ENCODE results near the gene LIN37.

LIN37 gene

DNA sequence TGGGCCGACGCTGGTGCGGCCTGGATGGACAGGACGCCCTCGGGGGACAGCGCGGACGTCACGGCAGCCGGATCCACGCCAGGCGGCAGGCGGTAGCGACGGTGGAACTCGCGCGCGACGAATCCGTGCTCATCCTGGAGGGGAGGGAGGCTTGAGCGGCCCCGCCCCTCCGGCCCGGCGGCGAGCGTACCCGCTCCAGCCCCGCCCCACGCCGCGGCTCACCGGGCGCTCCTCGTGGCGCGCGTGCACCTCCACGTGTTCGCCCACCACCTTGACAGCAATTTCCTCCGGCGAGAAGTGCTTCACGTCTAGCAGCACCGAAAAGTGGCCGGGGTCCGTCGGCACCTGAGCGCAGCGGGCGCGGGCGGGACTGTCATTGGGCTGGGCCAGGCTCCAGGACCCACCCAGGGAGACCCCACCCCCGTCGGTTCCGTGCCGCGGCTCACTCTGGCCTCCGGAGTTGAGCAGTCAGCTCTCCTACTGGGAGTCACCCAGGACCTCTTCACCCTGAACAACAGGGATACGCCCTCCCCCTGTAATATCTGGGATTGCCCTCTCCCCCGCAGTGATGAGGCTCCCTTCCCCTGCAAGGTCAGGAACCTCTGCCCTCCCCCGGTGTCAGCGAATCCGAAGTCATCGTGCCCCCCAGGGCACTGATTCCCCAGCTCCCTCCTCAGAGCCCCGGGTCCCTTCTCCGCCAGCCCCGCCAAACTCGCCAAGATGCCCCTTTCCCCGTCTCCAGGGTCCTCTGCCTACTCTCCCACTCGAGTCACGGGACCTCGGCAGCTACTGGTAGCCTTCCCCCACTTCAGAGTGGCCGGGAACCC is 7.4 kb downstream of the LIN37 start:
- FAIRE-seq = no peak
- no peak for DNase-seq (ENCODE audit: insufficient read length, low spot score)

DNA sequence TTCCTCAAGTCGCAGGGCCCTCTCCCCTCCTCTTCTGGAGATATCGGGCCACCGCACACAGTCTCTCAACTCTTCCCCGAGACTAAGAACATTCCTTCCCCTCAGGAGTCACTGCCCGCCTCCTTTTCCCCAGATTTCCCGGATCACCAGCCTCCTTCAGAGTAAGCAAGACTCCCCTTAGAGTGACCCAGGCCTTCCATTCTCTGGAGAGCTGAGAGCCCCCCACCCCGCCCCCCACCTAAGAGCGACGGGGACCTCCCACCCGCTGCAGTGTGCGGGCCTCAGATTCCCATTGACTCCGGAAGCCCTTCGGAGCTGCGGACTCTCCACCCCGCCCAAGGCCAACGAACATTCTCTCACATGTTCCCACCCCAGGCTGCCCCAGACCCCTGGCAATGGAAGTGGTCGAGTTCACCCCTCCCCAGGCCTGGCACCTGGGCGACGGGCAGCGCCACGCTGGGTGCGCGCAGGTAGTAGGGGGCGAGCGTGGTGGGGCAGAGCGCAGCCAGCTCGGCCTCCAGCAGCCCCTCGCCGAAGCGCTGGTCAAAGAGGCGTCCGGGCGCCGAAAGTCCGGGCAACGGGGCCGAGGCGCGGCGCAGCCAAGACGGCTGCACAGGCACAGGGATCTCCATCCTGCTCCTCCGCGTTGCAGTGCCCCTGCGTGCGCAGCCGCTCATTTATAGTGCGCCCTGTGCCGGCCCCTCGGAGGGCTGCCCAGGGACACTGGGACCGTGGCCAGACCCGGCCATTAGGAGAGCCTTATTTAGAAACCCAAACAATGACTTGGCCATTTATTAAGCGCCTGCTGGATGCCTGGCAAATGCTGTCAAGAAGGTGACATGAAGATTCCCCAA is 8.2 kb downstream of the LIN37 start, which contains the start of gene HSPB6:
TSS of gene HSPB6 (minus strand) at position 653 of the 854 bp plus-strand sequence. CDS start at position 632, 21 bp downstream.
- DNase-seq (ENCODE audit: insufficient read length, low spot score) = no peak

More for the DNA sequence above, 7.4 kb downstream of the LIN37 start:
- TF ChIP-seq, protein P1, sequence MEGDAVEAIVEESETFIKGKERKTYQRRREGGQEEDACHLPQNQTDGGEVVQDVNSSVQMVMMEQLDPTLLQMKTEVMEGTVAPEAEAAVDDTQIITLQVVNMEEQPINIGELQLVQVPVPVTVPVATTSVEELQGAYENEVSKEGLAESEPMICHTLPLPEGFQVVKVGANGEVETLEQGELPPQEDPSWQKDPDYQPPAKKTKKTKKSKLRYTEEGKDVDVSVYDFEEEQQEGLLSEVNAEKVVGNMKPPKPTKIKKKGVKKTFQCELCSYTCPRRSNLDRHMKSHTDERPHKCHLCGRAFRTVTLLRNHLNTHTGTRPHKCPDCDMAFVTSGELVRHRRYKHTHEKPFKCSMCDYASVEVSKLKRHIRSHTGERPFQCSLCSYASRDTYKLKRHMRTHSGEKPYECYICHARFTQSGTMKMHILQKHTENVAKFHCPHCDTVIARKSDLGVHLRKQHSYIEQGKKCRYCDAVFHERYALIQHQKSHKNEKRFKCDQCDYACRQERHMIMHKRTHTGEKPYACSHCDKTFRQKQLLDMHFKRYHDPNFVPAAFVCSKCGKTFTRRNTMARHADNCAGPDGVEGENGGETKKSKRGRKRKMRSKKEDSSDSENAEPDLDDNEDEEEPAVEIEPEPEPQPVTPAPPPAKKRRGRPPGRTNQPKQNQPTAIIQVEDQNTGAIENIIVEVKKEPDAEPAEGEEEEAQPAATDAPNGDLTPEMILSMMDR (IDR thresholded peaks at IDR 0.05; ENCODE audit: insufficient read depth, missing control alignments) = no peak

DNA sequence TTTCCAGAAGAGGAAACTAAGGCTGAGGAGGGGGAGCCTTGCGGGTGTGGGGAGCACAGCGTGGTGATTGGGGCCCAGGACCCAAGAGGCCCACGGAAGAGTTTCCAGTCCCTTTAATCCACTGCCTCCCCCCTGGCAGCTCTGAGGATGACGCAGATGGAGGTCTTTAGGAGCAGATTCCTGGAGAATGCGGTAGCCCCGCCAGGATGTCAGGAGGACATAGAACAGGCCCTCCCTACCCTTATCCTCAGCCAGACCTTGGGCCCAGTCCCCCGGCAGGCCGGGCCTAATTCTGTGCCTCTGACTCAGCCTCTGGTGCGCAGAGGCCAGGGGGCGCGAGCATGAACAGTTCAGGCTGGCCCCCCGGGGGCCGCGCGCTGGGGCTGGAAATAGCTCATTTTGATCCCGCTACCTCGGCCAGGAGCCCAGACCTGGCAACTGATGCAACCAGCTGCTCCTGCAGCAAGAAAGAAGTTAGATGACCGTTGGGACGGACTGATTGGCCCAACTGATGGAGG is 8.9 kb downstream of the LIN37 start:
- FAIRE-seq = no peak
- TF ChIP-seq, protein P1 (IDR thresholded peaks at IDR 0.05; ENCODE audit: insufficient read depth, missing control alignments) = no peak
- DNase-seq (ENCODE audit: insufficient read length, low spot score) = no peak

More for the DNA sequence above, 8.2 kb downstream of the LIN37 start, which contains the start of gene HSPB6:
- FAIRE-seq = no peak
- TF ChIP-seq, protein P1 (IDR thresholded peaks at IDR 0.05; ENCODE audit: insufficient read depth, missing control alignments) = no peak

DNA sequence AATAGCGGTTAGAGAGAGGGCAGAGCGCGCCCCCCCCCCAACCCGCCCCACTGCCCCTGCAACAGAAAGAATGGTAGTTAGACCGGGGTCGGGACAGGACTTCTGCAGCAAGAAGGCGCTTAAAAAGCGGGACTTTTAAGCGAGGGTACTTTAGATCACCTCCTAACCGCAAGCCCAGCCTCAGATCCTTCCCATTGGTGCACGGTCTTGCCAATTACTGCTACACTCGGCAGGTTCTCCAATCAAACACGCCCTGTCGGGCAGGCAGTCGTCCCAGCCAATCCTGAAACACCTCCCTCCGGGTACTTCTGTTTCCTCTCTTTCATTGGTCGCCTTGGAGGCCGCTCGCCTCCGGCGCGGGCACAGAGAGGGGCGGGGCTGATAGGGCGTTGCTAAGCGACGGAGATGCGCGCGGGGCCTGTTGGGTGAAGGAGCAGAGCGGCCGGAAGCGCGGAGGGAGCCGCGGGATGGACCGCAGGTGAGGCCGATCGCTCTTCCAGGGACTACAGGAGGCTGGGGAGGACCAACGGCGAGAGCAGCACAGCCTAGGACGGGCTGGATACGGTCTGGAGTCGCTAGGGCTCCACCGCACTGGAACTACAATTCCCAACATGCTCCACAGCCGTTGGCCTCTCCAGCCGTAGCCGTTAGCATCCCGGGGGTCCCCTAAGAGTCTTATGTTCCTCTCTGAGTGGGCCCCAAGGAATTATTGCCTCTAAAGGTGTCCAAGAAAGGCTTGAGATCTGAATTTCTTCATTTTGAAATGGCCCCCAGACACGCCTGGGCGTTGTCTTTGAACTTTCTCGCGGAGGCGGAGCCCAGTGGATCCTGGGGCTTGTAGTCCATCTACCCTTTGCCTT is 9.6 kb downstream of the LIN37 start, which contains the start of gene PROSER3:
TSS of gene PROSER3 (plus strand) at position 428 of the 860 bp plus-strand sequence. CDS start at position 468, 40 bp downstream.
- DNase-seq (ENCODE audit: insufficient read length, low spot score) = peak; percentile 73
- FAIRE-seq = peak; percentile 44
- TF ChIP-seq, protein P1 (IDR thresholded peaks at IDR 0.05; ENCODE audit: insufficient read depth, missing control alignments) = no peak

DNA sequence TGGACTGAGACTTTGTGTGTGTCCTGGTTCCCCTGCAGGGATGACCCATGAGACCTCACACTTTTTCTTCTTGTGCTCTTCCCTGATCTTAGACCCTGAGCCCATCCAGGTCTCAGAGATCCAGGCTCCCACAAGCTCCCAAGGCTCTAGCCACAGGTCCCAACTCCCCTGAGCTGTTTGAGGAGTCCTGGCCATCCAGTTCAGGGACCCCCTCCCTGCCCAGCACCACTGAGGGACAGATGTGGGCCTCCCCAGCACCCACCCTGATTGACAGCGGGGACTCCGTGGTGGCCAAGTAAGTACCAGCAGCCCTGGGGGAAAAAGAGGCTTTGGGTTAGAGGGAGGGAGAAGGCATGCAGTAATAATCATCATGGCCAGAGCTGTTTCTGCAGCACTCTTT is 11.3 kb downstream of the LIN37 start:
- DNase-seq (ENCODE audit: insufficient read length, low spot score) = no peak
- TF ChIP-seq, protein P1 (IDR thresholded peaks at IDR 0.05; ENCODE audit: insufficient read depth, missing control alignments) = no peak
- no peak for FAIRE-seq

DNA sequence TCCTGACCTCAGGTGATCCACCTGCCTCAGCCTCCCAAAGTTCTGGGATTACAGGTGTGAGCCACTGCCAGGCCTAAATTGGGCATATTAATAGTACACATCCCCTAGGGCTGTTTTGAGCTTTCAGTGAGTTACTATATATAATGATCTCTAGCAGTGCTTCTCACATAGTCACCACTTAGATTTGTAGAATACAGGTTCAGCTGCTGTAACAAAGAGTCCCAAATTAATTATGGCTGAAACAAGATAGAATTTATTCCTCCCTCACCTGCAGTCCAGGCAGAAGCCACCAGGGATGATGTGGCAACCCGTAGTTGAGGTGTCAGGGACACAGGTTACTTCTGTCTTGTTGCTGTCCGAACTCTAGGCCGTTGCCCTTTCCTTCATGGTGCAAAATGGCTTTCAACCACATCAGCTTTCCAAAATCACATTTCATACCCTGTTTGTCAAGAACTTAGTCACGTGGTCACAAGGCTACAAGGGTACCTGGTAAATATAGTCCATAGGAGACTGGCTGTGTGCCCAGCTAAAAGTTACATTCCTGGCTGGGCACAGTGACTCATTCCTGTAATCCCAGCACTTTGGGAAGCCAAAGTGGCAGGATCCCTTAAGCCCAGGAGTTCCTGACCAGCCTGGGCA is 12.5 kb downstream of the LIN37 start:
- no peak for DNase-seq (ENCODE audit: insufficient read length, low spot score)
- FAIRE-seq = no peak
- TF ChIP-seq, protein P1 (IDR thresholded peaks at IDR 0.05; ENCODE audit: insufficient read depth, missing control alignments) = no peak

Data from D721Med (cell line).